Eye (tissue), 1 donor: ENCODE results near the gene PDHX.
"Not testable (repeated sequence)": the region's sequence is repeated elsewhere in the genome, so short reads cannot be mapped to it uniquely, and the experiment has no call there.

Experiments
- DNase-seq: peaks from one replicate; pipeline ENCODE4 v3.0.0-alpha.2; 2015

Gene PDHX

DNA sequence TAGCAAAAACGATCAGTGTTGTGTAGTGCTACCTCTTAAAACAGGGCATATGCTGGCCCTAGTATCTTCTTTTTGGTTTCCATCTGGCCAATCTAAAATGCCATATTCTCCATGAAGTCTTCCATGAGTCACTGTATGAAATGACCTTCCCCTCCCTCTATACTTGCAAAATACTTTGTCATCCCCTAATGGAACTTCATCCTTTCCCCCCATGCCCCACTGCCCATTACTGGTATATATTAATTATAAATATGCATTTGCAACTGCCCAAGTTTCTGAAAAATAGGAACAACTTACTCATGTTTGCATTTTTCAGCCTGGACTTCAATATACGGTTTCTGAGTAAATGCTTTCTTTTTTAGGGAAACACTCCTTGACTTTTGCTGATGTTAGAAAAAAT is 4.7 kb upstream of the PDHX start:
- no peak for DNase-seq

DNA sequence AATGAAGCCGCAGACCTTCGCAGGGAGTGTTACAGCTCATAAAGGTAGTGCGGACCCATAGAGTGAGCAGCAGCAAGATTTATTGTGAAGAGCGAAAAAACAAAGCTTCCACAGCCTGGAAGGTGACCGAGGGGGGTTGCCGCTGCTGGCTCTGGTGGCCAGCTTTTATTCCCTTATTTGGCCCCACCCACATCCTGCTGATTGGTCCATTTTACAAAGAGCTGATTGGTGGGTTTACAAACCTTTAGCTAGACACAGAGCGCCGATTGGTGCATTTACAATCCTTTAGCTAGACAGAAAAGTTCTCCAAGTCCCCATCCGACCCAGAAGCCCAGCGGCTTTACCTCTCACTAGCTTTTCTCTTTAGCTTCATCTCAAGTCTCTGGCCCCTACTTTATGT is 2.9 kb upstream of the PDHX start:
- DNase-seq, result not testable (repeated sequence)

DNA sequence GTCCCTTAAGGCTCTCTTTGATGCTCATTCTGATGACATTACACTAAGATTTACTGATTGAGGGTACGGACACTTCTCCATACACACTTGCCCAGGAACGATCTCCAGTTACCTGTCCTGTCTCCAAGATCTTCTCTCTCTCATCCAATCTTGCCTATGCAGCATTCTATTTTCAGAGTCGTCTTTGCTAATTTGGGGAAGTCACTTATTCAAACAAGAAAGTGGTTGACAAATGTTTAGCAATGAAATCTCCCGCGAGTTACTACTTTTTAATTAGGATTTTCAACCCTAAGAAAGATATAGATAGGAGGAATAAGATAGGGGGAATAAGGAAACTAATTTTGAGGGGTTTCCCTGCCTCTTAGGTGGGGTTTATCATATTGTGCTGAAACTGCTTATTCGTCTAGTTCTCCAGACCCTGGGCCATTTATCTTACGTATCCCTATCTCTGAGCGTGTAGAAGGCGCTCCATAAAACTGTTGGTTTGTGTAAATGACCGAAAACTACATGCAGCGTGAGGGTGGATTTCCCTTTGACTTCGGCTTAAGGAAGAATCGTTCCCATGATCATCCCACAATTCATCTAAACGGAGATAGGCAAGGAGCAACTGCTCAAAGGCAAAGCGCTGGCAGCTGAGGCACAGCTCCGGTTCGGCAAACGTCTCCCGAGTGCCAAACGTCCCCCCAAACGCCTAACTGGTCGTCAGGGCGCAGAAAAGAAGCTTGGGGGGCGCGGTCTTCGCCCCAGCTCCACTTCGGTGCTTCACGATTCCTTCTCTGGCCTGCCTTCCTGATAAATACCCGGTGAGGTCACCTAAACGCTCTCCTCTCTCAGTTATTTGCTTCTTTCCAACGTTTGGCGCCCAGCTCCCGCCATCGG is 1.0 kb upstream of the PDHX start:
- peak; percentile 84 for DNase-seq

DNA sequence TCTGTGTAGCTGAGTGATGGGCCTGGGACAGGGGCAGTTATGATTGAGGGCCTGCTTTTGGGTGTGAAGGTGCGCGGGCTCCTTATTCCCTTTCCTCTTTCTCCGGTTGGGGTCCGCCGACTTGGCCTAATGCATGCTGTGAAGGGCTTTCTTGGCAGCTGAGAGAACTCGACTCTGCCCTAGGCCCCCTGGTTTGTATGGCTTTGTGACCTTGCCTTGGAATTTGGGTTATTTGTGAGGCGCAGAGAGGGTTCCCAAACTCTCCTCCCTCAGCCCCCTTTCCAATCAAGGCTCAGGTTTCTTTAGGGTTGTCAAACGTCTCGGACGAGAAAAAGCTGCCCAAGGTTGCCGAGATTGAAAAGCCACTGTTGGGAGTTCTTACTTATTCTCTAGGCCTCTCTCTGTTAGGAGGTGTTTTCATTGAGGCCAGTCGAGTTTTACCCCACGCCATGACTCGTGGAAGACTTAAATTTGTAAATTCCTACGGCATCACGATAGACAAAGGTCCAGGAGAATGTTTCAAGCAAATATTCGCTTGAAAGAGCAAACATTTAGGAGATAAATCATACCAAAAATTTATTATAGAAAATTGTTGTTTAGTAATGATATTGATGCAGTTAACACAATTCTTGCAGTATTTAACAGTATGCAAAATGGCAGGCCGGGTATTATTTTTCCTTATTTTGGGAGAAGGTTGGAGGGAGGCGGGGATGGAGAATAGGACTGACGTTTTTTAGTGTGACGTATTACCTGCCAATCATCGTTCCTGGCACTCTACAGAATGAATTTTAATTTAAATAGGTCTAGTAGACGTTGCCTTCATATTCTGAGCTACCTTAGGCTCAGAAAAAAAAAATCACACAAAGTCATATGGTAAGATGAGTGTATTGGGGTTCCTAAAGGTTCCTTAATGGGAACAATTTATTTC is 689 bp downstream of the PDHX start:
- peak; percentile 60 for DNase-seq

DNA sequence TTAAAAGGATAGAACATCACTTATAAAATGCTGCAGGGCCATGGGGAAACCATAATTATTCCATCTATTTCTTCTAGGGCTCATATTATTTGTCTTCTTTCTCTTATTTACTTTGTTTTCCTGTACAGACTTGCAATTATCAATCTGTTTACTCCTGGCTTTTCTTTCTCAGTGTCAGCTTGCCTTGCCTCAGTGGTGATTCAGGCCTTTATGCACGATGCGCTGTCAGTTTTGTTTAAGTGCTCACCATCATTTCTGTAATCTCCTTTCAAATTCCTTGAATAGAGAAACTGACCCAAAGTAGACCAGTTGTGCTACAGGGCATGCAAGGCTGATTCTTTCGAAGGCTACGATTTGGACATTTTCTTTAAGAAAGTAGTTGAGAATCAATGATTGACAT is 4.7 kb downstream of the PDHX start:
- no peak for DNase-seq

DNA sequence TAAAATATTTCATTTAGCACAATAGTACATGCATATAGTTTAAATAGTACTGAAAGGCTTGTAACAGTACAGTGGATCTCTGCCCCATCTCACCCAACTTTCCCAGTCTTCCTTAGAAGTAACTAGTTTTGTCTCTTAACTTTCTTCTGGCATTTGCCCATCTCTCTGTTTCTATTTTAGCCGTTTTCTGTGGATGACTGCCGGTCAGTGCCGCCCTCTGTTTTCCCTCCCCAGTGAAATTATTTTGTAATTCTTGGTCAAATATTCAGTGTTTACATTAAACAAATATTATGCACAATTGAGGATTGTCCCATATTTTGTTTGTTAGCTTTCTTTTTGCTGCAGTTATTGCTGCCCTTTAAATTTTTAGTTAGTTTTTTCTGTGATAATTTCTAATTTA is 8.3 kb downstream of the PDHX start:
- DNase-seq, result no peak

DNA sequence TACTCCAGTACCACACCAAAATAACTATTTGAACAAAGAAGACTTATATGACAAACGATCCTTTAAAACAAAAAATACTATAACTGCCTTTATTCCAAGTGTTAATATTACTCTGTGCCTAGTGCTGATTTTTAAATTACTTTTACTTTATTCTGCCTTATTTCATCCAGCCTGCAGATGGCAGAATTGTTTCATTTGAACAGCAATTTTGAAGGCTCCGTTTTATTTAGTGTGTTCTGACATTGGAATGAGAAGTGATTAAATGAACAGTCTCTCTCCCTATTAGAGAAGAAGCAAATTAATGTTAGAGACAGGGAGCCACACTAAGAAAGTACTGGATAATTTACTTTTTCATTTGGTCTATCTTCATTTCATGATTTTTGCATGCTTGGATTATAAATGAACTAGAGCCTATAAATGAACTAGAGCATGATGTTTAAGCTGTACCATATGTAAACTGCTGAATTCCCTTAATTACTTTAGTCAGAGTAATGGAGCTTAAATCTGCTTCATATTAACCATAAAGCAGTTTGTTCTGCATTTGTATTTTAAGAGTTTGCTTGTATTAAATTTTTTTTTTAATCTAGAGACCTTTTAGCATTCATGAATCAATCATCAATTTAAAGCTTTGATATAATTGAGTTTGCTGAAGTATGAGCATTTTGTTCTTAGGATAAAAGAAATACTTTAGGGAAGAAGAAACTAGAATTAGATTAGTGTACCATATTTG is 9.8 kb downstream of the PDHX start:
- peak; percentile 87 for DNase-seq

DNA sequence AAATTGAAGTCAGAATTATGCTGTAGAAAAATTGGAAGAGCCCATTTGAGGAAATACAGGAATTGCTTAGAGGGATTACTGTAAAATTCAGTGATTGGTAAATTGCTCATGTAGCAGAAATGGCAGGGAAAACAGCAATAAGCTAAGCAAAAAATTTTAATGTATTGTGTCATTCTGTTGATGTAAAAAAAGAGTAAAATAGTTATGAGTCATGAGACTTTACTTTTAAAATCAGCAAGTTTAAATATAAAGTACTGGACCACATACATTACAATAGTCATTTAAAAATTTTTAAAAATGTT is 10.4 kb downstream of the PDHX start:
- DNase-seq, result no peak

DNA sequence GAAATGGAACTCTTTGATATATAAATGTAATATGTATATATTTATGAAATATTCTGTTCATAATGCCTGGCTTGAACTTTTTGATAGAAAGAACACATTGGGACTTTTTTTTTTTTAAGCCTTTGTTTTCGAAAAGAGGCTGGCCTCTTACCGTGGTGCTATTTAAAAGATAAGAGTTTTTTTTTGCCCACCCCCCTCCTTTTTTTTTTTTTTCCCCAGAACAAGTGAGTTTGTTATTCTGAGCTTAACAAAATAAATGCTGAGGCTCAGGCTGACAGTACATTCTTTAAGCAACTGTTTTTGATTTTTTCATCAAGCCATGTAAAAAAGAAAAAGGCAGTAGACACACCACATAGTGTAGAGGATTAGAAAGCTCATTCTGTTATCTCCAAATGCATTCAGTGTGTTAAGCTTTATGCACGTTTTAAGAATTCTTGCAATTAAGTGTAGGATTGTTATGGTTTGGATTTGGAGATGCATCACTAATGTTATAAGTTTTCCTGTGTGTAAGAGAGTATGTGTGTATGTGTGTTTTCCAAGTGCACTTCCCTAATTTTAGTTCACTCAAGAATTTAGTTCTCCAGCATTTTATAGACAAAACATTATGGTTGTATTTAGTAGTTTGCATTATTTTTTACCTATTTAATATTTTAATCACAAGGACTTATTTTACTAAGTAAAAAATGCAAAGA is 12.0 kb downstream of the PDHX start:
- DNase-seq, result peak; percentile 15

DNA sequence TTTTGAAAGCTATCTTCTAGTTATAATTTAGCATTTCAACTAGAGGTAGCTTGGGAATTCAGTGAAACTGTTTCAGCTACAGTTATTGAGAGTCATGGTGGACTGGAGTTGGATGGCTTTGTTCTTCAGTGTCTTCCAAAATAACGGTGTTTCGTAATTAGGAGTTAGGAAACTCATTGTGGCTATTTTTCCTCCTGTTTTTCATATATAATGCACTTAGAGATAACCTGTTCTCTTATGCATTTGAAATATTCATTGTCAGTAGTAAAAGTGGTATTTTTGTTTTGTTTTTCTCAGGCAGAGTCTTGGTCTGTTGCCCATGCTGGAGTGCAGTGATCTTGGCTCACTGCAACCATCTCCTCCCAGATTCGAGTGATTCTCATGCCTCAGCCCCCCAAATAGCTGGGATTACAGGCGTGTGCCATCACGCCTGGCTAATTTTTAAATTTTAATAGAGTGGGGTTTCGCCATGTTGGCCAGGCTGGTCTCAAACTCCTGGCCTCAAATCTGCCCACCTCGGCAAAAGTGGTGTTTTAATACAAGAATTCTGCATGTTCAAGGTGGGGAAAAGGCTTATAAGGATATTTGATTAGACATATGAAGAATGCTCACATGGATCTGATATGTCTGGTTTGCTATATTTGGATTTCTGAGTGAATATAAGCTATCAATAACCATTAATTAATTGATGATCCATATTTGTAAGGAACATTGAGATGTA is 12.7 kb downstream of the PDHX start:
- no peak for DNase-seq

DNA sequence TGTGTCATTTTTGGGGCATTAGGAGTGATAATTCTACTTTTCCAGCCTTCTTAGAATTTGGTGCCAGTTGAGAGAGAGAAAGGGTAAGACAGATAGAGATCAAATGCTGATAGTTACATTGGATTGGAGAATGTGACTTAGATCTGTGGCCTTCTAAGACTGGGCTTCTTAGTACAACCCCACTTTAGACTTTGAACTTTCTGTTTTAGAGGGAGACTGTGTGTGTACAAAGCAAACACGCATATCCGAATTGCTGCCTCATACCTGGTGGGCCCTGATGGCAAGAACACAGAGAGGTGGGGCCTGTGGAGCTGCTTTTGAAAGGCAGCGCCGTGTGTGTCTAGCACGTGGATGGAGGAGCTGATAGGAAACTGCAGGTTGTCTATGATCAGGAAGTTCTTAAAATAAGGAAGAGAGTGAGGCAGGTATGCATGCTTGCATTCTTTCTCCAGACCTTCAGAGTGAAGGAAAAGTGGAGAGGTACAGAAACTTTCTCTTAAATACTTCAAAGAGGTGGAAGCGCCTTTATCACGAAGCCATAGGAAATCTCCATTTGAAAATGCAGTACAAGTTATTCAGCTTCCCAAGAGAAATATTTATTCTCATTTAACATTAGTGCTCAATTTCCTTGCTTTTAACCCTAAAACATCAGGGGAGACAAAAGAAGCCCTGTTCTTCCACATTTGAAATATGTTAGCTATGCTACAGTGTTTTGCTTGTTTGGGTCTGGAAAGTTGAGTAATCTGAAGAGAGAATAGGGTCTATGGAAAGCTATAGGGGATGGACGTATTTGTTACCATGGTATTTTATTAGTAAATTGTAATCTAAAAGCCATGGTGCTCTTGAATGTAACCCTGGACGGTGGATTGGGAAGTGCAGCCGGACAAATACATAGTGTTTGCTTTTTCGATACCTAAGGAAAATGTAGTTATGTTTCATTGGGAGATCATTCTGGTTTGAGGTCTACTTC is 13.7 kb downstream of the PDHX start:
- DNase-seq, result no peak

DNA sequence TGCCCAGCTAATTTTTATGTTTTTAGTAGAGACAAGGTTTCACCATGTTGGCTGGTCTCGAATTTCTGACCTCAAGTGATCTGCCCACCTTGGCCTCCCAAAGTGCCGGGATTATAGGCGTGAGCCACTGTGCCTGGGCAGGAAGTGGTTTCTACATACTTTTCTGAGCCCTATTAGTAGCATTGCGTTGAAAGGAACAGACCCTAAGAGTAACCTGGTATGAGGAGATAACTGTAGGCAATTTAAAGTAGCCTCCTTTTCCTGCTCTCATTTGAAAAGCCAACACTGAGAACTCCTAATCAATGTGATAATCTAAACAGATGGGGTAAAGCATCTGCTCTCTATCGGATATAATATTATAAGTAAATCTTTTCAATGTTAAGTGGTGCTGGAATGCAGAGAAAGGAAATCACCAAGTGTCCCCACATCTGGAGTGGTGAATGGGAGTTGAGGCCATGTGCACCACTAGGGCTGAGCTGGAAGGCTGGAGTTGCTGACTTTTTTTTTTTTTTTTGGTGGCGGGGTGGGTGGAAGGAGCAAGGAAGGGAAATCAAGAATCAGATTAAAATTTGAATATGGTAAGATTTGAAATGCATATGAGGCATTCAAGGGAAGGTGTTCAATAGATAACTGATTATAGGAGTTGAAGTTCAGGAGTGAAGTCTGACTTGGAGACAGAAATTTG is 20.7 kb downstream of the PDHX start:
- DNase-seq, result no peak

DNA sequence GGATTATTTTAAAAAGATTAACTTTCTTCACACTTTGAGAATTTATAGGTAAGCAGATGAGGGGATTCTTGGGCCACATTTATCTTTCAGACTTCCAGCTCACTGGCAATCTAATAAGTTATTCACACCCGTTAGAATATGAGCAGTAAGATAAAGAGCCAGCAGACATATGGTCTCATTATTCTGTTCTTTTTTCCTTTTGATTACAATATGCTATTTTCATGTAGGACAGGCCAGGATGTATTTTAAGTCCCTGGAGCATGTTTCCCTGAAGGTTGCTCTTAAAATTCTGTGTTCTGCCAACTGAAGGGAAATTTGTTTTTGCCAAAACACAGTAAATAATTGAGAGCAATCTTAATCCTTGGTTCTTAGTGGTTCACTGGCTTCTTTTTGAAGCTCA is 22.2 kb downstream of the PDHX start:
- no peak for DNase-seq

DNA sequence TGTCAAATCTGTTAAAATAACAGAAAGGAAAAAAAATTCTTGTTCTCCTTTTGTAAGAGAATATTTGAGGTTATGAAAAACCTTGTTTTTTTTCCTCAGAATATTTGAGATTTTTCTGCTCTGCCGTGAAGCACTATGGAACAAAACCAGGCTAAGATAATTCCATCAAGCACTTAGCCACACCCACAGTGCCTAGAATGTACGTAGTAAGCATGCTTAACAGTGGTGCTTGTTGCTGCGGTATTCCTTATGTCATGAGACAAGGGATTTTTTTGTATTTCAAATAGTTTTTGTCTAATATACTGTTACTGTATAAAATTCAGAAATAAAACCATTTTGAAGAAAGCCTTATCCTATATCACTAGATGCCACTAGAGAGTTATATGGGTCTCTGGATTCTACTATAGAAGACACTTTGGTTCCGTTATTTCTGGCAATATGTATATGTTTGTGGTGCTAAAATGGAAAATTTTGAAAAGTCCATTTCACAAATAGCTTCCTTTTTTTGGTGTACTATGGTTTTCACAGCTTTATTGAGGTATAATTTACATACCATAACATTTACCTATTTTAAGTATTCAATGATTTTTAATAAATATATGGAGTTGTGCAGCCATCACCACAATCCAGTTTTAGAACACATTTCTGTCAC is 23.7 kb downstream of the PDHX start:
- DNase-seq, result no peak

DNA sequence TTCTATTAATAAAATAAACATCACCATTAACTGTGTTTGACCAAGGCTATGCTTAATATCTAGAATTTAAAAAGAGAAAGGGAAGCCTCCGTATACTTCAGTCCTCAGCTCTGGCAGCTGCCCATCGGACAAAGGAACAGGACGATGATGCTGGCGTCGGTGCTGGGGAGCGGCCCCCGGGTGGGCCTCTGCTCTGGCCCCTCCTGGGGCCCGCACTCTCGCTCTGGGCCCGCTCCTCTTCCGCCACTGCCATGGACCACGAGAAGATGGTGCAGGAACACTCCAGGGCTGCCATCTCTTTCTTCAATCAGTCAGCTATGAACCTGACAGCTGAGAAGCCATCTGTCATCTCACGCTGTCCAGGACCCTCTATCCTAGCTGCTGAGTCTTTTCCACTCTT is 25.3 kb downstream of the PDHX start:
- DNase-seq, result no peak

DNA sequence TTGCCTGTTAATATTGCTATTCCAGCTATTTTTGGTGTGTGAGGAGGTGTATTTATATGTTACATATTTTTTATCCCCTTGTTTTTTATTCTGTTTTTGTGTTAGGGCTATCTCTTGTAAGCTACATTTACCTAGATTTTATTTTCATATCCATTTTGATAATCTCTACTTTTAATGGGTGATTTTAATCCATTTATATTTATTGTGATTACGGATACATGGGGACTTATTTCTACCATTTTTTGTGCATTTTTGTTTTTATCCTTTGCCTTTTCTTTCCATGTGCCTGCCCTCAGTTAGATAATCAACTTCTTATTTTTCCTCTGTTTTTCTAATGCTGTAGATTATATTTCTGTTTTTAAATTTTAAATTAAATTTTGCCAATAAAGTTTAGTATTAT is 28.3 kb downstream of the PDHX start:
- no peak for DNase-seq

DNA sequence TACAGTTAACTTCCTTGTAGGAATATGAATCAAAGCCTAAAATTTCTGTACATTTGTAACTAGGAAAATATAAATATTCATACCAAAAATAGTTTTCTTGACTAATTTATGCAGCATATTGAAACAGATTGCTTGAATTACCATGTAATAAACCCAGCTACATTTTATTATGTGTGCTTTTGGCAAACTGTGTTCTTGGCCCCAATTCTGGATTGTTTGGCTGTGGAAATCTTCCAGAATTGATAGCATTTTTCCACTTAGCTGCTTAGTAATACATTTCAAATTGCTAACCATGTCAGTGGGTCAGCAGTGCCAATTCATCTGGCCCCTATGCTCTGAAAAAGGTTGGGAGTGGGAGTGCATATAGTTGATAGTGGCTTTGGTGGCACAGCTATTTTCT is 32.3 kb downstream of the PDHX start:
- DNase-seq, result peak; percentile 63

DNA sequence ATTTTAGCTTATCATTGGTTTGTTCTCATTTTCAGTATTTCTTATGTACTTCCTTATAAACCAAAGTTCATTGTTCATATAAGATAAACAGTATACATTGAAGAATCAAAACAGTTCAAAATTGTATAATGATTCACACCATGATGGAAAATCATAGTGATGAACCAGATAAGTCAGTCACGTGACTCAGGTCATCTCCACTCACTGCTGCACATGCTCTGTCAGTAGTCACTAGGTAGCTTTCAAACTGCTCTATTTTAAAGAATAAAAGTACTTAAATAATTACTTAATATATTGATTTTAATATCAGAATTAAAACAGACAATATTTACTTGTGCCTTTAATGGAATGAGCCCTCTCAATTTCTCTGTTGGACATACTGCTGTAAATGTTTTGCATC is 37.5 kb downstream of the PDHX start:
- DNase-seq, result no peak

DNA sequence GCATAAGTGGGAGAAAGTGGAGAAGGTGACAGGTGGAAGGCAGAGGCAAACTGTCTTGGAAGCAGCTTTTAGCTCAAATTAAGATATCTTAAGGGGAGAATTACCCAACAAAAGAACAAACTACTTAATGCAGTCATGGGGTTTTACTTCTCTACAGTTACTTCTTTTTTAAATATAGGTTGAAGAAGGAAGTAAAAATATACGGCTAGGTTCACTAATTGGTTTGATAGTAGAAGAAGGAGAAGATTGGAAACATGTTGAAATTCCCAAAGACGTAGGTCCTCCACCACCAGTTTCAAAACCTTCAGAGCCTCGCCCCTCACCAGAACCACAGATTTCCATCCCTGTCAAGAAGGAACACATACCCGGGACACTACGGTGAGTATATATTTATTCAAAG is 40.8 kb downstream of the PDHX start:
- DNase-seq, result no peak

DNA sequence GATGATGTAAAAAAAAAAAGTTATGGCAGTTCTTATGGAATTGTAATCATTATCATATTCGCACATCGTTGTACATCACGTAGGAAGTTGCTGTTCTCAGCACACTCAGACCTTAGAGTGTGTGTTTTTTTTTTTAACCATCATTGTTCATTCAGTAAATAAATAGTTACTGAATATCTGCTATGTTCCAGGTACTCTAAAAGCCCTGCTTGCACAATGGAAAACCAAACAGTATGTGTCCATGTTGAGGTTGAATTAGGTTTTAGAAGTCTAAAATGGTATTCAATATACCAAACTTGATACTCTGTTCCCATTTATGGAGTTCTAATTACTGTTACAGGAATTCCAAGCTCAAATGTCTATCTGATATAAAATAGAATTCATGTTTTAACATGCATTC is 41.2 kb downstream of the PDHX start:
- DNase-seq, result no peak
